ENCODE measurements around the gene RGS7.

- TF ChIP-seq, protein P1, sequence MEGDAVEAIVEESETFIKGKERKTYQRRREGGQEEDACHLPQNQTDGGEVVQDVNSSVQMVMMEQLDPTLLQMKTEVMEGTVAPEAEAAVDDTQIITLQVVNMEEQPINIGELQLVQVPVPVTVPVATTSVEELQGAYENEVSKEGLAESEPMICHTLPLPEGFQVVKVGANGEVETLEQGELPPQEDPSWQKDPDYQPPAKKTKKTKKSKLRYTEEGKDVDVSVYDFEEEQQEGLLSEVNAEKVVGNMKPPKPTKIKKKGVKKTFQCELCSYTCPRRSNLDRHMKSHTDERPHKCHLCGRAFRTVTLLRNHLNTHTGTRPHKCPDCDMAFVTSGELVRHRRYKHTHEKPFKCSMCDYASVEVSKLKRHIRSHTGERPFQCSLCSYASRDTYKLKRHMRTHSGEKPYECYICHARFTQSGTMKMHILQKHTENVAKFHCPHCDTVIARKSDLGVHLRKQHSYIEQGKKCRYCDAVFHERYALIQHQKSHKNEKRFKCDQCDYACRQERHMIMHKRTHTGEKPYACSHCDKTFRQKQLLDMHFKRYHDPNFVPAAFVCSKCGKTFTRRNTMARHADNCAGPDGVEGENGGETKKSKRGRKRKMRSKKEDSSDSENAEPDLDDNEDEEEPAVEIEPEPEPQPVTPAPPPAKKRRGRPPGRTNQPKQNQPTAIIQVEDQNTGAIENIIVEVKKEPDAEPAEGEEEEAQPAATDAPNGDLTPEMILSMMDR (IDR thresholded peaks at IDR 0.05) = no peak
- no peak for TF ChIP-seq POLR2A (IDR thresholded peaks at IDR 0.05)
These were observed 81.0 kb downstream of the RGS7 start for GRCh38 chr1:241275981-241276380.

Measured in Peyer's patch (tissue), 4 donors.